Measurements from ENCODE around the gene SYNDIG1.

Gene SYNDIG1

DNA sequence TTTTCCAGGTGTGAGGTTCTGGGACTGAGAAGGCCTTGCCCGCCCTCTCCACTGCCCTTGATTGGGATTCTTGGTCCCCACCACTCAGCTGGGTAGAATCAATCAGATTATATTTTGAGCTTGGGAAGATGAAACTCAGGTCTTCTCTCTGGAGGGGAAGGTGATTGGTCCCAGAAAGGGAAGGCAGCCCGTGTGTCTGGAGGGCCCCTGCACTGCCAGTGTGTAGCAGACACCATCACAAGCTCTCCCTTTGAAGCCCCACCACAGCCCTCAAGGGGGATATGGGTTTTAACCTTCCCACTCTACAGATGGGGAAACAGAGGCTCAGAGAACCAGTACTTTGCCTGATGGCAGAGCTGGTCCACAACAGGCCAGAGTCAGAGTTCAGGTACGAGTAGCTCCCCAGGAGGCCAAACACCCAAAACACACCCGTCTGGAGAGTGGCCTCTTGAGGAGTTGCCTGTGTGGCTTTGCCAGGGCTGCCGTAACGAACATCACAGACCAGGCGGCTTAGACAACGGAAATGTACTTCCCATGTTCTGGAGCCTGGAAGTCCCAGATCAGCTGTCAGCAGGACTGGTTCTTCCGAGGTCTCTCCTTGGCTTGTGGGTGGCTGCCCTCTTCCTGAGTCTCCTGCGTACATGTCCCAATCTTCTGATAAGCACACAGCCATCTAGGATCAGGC is 205.6 kb downstream of the SYNDIG1 start:
- DNase-seq (ENCODE audit: low spot score) = no peak

DNA sequence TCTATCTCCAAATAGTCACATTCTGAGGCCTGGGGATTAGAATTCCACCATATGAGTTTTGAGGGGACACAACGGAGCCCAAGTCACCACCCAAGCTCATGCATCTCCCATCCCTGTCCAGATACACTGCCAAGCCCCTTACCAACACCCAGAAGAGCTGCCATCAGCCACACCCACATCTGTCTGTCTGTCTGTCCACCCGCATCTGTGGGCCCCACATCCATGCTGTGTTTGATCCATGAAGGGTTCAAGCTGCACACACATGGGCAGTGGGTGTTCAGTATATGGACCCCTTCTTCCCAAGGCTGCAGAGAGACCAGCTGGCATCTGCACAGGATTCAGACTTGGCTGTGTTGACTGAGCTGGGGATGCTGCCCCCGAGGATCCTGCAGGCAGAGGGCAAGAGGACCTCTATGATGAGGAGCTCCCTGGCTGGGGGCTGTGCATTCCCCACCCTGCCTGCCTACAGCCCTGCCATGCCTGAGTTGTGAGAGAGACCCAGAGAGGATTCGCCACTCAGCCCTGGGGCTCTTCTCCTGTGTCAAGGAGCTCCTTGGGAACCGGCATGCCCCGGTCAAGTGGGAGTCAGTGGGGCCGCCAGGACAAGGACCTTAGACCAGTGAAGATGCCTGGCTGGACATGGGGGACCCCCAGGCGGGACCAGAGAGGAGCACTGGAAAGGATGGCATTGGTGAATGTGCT is 206.4 kb downstream of the SYNDIG1 start:
- no peak for DNase-seq (ENCODE audit: low spot score)

DNA sequence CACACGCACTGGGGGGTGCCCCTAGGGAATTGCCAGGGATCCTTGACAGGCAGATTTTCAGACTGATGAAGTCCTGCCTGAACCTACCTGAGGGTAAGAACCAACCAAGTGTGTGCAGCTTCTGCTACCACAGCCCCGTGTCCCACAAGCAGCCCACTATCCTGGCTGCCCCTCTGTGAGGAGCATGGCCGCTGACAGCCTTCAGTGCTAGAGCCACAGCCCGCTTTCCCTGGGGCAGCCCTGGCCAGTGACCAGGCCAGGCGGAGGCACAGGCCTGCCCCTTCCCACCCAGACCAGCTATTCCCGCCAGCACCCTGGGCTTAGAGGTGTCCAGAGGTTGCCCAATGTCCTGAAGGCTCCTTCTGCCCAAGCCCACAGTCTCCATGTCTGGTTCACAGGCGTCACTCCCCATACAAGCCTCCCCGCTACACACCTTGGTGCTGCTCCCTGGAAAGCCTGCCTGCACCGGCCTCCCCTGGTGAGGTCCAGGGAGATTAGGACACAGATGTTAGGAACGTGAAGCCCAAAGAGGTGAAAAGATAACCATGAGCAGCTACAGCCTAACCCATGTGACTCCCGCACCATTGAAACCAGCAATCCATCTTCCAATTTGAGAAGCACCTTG is 207.0 kb downstream of the SYNDIG1 start:
- DNase-seq (ENCODE audit: low spot score) = no peak

DNA sequence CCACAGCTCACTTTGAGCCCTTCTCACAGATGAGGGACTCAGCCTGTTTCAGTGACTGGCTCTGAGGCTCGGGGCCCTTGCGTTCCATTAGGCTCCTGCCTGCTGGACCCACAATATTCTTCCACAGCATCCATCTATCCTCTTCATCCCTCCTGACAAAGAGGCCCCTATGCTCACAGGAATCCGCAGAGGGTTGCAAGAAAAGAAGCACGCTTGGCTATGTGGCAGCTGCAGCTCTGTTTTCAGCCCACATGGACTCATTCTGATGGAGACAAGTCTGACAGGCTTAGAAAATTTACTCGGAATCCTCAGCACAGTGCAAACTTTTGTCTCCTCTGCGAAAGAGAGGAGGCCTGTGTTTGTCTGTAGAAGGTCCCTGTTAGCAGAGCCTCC is 207.5 kb downstream of the SYNDIG1 start:
- no peak for DNase-seq (ENCODE audit: low spot score)

DNA sequence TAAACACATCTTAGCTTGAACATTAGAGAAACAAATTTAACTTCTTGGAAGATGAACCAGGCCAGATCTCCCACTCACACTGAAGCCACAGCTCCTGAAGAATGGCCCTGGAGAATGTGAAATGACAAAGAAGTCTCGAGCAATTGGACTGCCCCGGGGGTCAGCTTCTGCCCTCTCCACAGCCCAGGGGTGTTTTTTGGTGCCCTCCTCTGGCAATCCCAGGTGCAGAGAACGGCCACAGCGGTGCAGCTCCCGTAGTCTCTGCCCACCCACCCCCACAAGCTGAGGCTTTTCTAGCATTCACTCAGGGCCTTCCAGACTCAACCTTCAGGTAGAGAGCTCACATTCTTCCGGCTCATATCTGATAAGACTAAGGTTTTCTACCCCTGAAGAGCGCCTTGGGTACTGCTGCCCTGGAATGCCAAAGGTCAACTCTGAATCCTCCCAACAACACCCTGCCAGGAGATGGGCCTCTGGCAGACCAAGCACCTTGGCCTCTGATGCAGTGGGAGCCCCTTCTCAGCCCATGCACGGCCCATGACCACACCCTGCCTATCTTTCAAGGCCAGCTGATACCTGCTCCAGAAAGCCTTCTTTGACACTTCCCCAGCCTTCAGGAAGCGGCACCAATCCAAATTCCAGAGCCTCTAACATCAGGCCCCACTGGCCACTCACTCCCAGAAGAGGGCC is 208.3 kb downstream of the SYNDIG1 start:
- DNase-seq (ENCODE audit: low spot score) = no peak

DNA sequence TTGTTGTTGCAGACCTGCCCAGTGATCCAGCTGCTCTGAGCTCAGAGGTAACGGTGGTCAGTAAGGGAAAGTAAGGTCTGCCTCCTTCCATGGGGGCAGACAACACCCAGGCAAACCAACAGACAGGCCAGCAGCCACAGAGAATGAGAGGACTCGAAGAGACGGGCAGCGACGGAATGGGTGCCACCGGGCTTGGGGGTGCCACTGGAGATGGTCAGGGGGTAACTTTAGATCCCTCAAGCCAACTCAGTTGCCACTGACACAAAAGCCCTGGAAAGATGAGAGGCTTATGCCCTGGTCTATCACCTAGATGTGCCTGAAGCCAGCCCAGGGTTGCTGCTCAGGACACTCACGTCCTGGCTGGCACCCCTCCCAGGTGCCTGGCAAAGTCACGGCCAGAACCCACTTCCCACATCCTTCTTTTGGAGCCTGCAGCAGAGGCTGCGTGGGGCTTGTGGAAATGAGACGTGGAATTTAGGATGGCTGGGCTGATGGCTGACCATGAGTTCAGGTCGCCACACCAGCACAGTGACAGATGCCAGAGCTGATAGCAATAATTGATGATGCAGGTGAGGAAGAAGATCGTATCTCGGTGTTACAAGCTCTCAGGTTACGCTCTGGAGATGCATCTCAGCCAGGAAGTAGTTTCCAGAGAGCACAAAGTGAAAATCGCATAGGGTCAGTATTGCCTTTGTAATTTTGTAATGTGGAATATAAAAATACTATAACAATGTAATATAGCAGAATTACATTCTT is 209.1 kb downstream of the SYNDIG1 start:
- DNase-seq (ENCODE audit: low spot score) = no peak

DNA sequence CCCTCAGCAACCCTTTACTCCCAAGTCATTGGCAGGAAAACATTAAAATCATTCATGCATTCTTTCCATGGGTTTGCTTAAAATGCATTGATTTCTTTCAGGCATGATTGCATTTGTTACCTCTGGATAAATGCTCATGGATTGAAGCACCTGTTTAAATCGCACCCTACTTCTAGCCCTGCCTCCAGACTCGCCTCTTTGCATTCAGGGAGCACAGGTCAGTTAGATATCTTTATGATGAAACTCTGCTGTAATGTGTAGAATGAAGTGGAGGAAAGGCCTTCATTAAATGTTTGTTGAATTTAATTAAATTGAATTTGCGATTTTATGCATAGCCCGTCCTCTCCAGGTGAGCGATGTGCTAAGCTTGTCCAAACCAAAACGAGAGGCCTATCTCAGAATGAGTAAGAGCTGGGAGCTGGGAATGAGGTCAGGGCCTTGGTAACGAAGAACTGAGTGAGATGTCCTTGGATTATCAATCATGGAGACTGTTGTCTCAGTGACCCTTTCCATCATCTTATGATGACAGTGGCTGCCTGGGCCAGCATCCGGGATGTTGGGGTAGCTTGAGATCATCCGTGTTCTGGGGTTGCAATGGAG is 210.1 kb downstream of the SYNDIG1 start:
- DNase-seq (ENCODE audit: low spot score) = no peak

DNA sequence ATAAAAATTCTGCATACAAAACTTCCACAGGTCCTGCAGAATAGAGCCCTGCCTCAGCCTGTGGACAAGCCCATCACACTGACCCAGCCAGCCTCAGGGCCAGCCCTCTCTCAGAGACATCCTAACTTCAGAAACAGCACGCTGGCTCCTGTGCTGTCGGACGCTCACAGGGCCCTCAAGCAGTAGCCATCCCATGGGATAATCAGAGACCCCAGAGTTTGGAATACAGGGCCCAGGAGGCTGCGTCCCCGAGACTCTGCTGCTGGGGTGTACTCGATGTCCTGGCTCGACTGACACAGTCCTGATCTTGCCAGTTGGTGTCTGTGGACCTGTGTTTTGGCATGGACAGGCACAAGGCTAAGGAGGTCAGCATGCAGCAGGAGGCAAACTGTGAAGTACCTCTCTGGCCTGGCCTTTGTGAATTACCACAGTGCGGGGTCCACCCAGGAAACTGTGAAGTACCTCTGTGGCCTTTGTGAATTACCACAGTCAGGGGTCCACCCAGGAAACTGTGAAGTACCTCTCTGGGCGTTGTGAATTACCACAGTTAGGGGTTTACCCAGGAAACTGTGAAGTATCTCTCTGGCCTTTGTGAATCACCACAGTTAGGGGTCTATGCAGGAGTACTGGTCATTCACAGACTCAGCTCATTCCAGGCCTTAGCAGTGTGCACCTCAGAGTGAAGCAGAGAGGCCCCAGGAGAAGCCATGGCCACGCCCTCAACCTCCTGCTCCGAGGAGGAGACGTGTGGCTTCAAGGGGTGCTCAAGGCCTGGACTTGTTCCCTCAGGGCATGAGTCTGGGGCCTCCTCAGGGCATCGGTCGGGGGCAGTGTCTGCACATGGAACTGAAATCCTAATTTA is 212.4 kb downstream of the SYNDIG1 start:
- no peak for DNase-seq (ENCODE audit: low spot score)

DNA sequence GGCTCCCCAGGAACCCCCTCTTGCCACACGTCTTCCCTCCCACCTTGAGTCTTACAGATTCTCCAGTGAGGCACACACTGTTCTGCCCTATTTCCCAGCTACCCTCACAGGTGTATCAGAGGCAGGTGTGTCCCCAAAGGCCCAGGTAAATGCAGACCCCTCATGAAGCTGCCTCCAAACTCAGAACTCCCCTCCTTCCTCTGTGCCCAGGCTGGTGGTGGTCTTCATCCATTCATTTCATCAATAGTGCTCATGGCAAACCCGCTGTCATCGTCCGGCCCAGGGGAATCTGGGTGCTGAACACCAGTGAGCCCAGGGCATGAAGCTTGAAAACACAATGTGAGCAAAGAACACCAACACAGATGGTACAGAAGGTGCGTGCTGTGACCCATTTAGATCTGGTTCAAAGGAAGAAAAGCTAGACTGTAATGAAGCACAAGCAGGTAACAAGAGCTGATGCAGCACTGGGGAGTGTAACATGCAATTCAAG is 213.1 kb downstream of the SYNDIG1 start:
- DNase-seq (ENCODE audit: low spot score) = no peak

DNA sequence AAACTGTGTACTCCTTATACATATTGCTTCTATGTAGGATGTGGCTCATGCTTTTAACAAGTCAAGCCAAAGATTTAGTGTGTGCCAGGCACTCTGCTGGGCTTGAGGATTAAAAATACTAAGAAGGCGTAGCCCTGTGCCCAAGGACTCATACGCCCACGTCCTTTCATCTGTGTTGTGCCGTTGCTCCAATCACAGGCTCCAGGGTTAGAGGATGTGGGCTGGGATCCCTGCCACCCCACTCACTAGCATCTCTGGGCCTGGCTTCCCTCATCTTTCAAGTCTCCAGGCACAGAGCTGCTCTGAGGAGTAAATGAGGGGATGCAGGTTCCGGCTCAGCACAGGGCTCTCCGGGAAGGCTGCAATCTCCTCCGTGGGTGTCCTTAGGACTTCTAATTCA is 214.2 kb downstream of the SYNDIG1 start:
- no peak for DNase-seq (ENCODE audit: low spot score)

DNA sequence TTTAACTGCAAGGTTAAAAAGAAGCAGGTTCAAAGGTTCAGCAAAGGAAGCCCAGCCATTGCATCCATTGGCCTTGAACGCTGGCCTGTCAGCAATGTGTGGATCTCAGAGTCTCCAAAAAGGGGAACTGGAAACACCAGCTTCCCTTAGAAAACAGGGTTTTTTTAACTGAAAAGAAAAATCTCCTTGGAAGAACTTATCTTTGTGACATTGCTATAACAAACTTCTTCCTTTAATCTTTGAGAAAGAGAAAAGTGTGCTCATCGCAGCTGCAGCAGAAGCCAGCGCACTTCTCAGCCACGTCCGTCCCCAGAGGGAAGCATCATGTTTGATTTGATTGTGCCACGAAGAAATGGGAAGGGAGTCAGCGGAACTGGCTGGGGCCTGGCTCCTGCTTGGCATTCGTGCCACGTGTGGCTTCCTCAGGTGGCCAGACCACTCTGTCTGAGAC is 215.0 kb downstream of the SYNDIG1 start:
- DNase-seq (ENCODE audit: low spot score) = no peak

DNA sequence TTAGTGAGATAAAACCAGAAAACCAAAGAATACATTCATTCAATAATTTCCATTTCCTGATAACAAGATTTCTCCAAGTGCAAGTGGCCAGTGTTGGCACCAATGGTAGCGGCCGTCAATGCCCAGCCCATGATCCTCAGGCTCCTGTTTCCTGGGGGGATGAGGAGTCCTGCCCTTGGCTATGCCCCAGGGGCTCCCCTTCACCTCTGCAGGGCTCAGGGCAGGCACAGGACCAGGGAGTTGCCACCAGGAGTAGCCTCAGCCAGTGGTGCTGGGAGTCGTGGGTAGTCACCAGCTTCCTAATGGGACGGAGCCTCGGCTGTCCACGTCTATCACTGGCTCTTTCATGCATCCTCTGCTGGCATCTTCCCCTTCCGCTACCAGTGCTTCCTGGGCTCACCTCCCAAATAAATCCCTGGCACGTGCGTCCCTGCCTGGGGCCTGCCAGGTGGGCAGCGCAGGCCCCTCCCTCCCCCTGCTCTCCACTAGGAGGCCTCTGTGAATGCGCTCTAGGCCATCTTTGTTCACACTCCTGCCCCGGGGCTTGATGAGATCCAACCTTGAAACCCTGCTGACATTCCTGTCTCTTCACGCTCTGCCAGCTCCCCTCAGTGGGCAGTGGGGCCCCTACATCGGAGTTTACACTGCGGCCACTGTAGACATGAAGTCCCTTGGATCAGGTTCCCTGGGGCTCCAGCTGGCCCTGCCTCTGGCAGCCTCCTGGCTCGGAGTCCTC is 215.7 kb downstream of the SYNDIG1 start:
- DNase-seq (ENCODE audit: low spot score) = no peak

DNA sequence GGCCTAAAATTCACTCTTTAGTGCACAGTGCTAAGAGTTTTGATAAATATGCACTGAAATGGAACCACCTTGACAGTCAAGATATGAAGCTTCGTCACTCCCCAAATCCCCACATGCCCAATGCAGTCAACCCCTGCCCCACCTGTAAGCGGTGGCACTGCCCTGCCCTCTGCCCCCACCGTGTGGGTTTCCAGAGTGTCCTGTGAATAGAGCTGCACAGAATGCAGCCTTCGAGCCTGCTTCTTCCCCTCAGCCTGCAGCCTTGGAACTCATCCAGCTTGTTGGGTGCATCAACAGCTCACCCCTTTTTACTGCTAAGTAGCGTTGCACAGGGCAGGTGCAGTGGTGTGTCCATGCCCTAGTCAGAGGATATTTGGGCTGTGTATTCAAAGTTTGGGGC is 216.3 kb downstream of the SYNDIG1 start:
- DNase-seq (ENCODE audit: low spot score) = no peak

DNA sequence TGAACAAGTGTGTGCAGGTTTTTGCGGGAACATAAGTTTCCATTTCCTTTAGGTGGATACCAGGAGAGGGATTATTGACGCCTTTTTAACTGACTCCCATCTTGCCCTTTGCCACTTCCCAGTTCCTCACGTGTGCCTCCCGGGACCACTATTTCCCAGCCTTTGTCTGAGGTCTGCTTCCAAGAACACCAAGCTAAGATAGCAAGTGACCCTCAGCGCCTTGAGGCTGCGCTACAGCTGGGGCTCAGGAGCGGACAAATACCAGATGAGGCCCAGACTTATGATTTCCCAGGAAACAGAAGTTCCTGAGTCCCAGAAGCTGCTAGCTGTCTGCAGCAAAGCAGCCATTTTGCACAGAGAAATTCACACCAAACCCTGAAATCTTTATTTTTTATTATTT is 216.7 kb downstream of the SYNDIG1 start:
- no peak for DNase-seq (ENCODE audit: low spot score)

DNA sequence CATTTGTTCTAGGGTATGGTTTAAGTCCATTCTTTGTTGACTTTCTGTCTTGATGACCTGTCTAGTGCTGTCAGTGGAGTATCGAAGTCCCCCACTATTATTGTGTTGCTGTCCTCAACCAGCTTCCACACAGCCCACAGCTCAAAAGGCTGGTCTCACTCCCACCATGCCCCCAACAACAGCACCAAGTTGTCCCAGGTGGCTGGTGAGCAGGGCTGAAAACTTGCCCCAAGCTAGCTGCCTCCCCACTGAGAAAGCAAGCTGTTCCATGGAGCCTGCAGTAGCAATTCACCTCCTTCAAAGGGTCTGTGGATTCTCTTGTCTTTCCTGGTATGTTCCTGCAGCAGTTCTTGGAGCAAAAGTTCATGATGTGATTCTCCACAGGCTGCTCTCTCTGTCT is 221.0 kb downstream of the SYNDIG1 start:
- no peak for DNase-seq (ENCODE audit: low spot score)

DNA sequence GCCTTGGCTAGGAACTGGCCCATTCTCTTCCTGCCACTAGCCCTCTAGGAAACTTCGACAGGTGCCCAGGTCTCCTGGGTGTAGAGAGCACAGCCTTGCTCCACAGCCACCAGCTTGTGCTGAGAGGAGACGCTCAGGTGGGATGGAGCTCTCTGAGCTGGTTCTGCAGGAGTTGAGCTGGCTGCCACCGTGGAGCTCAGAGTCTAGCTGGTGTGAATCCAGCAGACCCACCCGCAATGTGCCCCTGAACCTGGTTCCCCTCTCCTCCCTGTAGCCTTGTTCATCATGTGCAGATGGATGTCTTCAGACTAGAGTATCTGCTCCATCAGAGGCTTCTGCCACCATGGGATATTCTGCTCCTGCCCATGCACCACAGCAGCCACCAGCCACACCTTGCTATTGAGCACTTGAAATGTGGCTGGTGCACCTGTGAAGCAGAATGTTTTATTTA is 222.5 kb downstream of the SYNDIG1 start:
- no peak for DNase-seq (ENCODE audit: low spot score)

DNA sequence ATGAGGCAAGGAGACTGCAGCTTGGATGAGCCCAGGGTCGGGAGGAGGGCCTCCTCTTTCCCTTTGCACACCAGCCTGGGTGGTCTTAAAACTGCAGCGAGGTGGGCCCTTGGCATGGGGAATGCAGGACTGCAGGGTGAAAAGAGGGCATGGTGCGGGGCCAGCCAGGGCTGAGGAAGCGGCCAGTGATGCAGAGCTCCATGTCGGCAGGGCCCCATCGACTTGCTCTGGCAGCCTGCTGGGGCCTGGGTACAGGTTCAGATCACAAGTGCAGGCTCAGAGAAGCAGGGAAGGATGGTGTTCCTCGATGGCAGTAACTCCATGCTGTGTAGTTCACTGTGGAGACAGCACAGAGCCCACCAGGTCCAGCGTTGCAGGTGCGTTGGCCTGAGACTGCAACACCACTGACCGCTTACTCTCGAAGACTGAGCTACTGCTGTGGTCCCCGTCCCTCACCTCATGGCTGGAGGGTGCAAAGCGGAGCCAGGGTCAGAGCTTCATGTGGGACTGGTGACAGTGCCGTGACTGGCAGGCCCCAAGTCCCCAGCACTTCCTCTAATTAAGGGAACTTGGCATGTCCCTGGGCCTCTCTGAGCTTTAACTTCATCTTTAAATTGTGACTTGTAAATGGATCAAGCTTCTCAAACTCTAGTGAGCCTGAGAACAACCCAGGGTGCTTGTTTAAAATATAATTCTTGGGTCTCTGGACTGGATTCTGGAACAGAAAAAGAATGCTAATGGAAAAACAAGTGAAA is 223.2 kb downstream of the SYNDIG1 start:
- DNase-seq (ENCODE audit: low spot score) = no peak

DNA sequence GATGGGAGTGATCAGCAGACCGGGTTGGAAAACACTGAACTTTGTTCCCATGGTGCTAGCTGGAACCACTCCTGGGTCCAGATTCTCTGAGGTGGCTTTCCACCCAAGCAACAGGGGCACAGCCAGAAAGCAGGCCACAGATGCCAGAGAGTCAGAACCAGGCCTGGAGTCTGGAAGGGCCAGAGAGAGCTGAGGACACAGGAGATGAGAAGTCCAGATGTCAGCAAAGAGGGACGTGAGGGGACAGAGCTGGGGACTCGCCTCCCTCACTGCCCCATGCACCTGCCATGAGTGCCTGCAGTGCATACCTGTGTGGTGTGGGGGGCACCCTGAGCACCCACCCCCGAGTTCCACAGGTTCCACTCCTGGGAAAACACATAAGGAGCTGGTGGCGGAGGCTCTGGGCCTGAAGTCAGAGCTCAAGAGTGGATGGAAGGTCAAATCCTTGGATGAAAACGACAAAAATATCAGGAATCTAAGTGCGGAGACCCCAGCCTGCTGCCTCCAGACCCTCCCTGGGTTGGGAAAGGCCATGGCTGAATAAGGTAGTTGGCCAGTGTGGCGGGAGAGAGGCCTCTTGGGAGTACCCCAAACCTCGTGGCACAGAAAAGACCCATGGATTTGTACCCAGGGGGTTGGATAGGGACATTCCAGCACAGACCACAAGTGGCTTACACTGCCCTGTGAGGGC is 224.2 kb downstream of the SYNDIG1 start:
- no peak for DNase-seq (ENCODE audit: low spot score)
